GF-D8 (cell line): ENCODE data around the gene CAST.
"Not testable (repeated sequence)": the region's sequence is repeated elsewhere in the genome, so short reads cannot be mapped to it uniquely, and the experiment has no call there.

Experiments used
- DNase-seq: peaks from one replicate; lab custom pipeline; 2025; lab: John Stamatoyannopoulos, UW

Gene CAST

GRCh38 chr5:96661855-96662724, at the start of gene CAST:
Gene CAST (plus strand): TSS chr5:96662376. CDS start chr5:96662423, 47 bp downstream.
- DNase-seq = no peak

GRCh38 chr5:96614110-96614691, 48.0 kb upstream of the CAST start:
- no peak for DNase-seq

GRCh38 chr5:96615223-96615622, 47.0 kb upstream of the CAST start:
- no peak for DNase-seq

GRCh38 chr5:96616801-96617200, 45.4 kb upstream of the CAST start:
- no peak for DNase-seq

- not testable (repeated sequence) for DNase-seq
Measured at GRCh38 chr5:96618311-96619016, 43.7 kb upstream of the CAST start.

GRCh38 chr5:96619946-96620345, 42.2 kb upstream of the CAST start:
- no peak for DNase-seq

GRCh38 chr5:96624596-96624995, 37.6 kb upstream of the CAST start:
- no peak for DNase-seq

- DNase-seq = no peak
Measured at GRCh38 chr5:96625365-96625764, 36.8 kb upstream of the CAST start.

GRCh38 chr5:96626956-96627355, 35.2 kb upstream of the CAST start:
- no peak for DNase-seq

GRCh38 chr5:96627792-96628398, 34.3 kb upstream of the CAST start:
- DNase-seq = no peak

GRCh38 chr5:96628406-96628805, 33.8 kb upstream of the CAST start:
- DNase-seq = no peak

GRCh38 chr5:96629774-96630173, 32.4 kb upstream of the CAST start:
- DNase-seq = no peak

- no peak for DNase-seq
Measured at GRCh38 chr5:96633820-96634219, 28.4 kb upstream of the CAST start.

GRCh38 chr5:96634881-96635280, 27.3 kb upstream of the CAST start:
- no peak for DNase-seq

GRCh38 chr5:96636046-96636445, 26.1 kb upstream of the CAST start:
- DNase-seq = no peak

GRCh38 chr5:96636594-96636993, 25.6 kb upstream of the CAST start:
- DNase-seq = no peak

GRCh38 chr5:96637196-96637595, 25.0 kb upstream of the CAST start:
- DNase-seq = no peak

- DNase-seq = no peak
Measured at GRCh38 chr5:96638561-96638960, 23.6 kb upstream of the CAST start.

- DNase-seq = no peak
Measured at GRCh38 chr5:96640696-96641095, 21.5 kb upstream of the CAST start.

- DNase-seq = no peak
Measured at GRCh38 chr5:96641368-96642280, 20.6 kb upstream of the CAST start.

- no peak for DNase-seq
Measured at GRCh38 chr5:96642281-96642640, 19.9 kb upstream of the CAST start.

- no peak for DNase-seq
Measured at GRCh38 chr5:96645091-96645490, 17.1 kb upstream of the CAST start.
